Ishikawa (cell line): ENCODE results near the gene THRB.

Experiments
- CEBPB ChIP-seq: IDR thresholded peaks from 2 replicates; pipeline ENCODE4 v1.6.1; 2012
- CREB1 ChIP-seq: IDR thresholded peaks from 2 replicates; pipeline ENCODE4 v1.6.1; 2012; ENCODE audit warnings: low read depth
- EGR1 ChIP-seq: IDR thresholded peaks from 2 replicates; pipeline ENCODE4 v1.6.1; 2012
- EP300 ChIP-seq: IDR thresholded peaks from 2 replicates; pipeline ENCODE4 v1.6.1; 2012; ENCODE audit warnings: borderline replicate concordance
- FOXM1 ChIP-seq: IDR thresholded peaks from 2 replicates; pipeline ENCODE4 v1.6.1; 2012; ENCODE audit warnings: low read depth, borderline replicate concordance
- NFIC ChIP-seq: IDR thresholded peaks from 2 replicates; pipeline ENCODE4 v1.6.1; 2012
- RAD21 ChIP-seq: IDR thresholded peaks from 2 replicates; pipeline ENCODE4 v1.6.1; 2012; ENCODE audit warnings: low read depth
- TAF1 ChIP-seq: IDR thresholded peaks from 2 replicates; pipeline ENCODE4 v1.6.1; 2012; ENCODE audit warnings: low read depth, mild to moderate bottlenecking
- TCF12 ChIP-seq: IDR thresholded peaks from 2 replicates; pipeline ENCODE4 v1.6.1; 2012; ENCODE audit warnings: low read depth
- TEAD4 ChIP-seq: IDR thresholded peaks from 2 replicates; pipeline ENCODE4 v1.6.1; 2012
- YY1 ChIP-seq: IDR thresholded peaks from 2 replicates; pipeline ENCODE4 v1.6.1; 2012; ENCODE audit warnings: low read depth
- ZBTB7A ChIP-seq: IDR thresholded peaks from 2 replicates; pipeline ENCODE4 v1.6.1; 2012; ENCODE audit warnings: low read depth
- TF ChIP-seq, protein P1 (sequence below): IDR thresholded peaks from 2 replicates; pipeline ENCODE4 v1.6.1; 2012
- TF ChIP-seq, protein P2 (sequence below): IDR thresholded peaks from 2 replicates; pipeline ENCODE4 v1.6.1; 2012
- TF ChIP-seq, protein P3 (sequence below): IDR thresholded peaks from 2 replicates; pipeline ENCODE4 v1.6.1; 2012; ENCODE audit warnings: low read depth, mild to moderate bottlenecking

Gene THRB

DNA sequence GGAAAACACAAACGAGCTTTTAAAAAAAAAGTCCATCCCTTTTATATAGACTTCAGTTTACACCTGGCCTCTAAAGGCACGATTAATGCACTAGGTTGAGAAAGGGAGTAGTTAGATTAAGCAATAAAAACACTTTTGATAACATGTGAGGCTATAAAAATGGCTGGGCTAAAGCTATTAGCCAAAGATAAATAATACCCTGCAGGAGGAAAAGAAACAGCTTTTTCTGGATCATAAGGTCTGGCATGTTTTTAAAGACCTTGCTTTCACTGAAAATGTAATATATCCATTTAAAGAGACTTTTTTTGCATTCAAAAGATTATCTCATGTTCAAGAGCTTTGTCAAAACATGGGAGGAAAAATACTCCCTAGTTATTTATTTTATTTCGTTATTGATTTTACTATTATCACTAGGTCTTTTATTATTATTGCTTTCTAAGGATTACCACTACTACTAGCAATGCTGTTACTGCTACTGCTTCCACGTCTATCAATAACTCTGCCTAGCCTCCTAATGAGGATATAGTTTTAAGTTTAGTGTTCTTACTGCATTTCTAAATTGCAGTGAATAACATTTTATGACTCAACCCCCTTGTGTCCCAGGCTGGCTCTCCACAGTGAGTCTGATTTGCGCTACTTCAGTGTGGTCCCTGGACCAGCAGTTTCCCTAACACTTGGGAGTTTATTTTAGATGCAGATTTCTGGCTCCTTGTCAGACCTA lies 93.4 kb downstream of the THRB start:
- TF ChIP-seq ZBTB7A (no peak), TEAD4 (no peak), EP300 (no peak), TCF12 (no peak), CREB1 (no peak), EGR1 (no peak), RAD21 (no peak), CEBPB (no peak), YY1 (no peak), NFIC (no peak)
- TF ChIP-seq, protein P1, sequence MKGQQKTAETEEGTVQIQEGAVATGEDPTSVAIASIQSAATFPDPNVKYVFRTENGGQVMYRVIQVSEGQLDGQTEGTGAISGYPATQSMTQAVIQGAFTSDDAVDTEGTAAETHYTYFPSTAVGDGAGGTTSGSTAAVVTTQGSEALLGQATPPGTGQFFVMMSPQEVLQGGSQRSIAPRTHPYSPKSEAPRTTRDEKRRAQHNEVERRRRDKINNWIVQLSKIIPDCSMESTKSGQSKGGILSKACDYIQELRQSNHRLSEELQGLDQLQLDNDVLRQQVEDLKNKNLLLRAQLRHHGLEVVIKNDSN = no peak
- TF ChIP-seq, protein P2, sequence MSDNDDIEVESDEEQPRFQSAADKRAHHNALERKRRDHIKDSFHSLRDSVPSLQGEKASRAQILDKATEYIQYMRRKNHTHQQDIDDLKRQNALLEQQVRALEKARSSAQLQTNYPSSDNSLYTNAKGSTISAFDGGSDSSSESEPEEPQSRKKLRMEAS = no peak

DNA sequence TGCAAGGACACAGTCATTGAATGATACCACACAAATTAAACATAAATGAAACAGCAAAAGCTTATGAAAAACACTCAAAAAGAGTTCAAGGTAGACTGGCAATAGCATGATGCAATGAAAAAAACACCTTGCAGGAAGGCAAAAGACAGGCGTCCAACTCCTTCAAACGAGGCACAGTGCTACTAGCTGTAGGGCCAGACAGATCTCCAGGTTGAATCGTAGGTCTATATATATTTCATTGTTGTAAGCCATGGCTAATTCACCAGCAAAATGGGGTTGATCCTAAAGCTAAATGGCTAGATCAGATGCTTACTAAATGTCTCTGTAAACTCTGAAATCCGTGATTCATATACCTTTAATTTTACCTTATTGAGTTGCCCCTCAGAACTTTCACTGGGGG lies 94.2 kb downstream of the THRB start:
- TF ChIP-seq TCF12 (no peak), ZBTB7A (no peak), FOXM1 (no peak), CREB1 (no peak), RAD21 (no peak), EGR1 (no peak), TEAD4 (no peak), NFIC (no peak), TAF1 (no peak), YY1 (no peak), EP300 (no peak), CEBPB (no peak)
- TF ChIP-seq, protein P1 = no peak
- TF ChIP-seq, protein P2 = no peak
- TF ChIP-seq, protein P3, sequence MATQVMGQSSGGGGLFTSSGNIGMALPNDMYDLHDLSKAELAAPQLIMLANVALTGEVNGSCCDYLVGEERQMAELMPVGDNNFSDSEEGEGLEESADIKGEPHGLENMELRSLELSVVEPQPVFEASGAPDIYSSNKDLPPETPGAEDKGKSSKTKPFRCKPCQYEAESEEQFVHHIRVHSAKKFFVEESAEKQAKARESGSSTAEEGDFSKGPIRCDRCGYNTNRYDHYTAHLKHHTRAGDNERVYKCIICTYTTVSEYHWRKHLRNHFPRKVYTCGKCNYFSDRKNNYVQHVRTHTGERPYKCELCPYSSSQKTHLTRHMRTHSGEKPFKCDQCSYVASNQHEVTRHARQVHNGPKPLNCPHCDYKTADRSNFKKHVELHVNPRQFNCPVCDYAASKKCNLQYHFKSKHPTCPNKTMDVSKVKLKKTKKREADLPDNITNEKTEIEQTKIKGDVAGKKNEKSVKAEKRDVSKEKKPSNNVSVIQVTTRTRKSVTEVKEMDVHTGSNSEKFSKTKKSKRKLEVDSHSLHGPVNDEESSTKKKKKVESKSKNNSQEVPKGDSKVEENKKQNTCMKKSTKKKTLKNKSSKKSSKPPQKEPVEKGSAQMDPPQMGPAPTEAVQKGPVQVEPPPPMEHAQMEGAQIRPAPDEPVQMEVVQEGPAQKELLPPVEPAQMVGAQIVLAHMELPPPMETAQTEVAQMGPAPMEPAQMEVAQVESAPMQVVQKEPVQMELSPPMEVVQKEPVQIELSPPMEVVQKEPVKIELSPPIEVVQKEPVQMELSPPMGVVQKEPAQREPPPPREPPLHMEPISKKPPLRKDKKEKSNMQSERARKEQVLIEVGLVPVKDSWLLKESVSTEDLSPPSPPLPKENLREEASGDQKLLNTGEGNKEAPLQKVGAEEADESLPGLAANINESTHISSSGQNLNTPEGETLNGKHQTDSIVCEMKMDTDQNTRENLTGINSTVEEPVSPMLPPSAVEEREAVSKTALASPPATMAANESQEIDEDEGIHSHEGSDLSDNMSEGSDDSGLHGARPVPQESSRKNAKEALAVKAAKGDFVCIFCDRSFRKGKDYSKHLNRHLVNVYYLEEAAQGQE = no peak

DNA sequence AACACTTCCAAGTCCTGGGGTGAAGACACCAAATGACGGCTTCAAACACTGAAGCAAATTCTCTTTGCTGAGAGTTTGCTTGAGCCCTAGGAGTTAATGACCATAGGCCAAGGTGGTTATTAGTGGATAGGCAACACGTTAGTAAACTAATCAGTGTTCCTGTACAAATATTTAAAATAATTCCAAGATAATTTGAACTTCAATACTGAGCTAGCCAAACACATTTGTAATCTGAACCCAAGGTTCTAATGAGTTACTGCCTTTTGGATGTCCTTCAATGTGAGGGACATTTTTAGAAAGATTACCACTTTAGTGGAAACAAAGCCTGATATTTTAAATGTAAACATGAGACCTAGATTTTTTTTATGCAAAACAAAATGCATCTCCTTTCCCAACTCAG lies 94.6 kb downstream of the THRB start:
- TF ChIP-seq, protein P2 = no peak
- TF ChIP-seq EP300 (no peak), TEAD4 (no peak), TCF12 (no peak), NFIC (no peak), ZBTB7A (no peak), RAD21 (no peak), CREB1 (no peak), TAF1 (no peak), CEBPB (no peak), EGR1 (no peak)
- TF ChIP-seq, protein P3 = no peak
- TF ChIP-seq, protein P1 = no peak

DNA sequence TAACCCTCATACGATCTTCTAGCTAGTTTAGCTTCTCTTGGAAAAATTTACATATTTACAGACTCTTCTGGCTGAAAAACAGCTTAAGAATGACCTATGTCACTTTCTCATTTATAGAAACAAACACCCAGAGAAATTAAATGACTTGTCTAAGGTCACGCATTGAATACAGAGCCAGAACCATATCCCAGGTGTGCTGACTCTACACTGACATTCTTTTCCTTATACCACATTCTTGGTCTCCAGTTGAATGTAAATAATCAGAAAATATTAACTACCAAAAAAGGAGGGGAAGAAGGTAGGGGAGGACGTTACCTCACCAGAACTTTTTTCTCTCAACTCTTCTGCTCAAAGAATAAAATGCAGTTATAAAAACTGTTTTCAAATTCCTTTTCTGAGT lies 95.0 kb downstream of the THRB start:
- TF ChIP-seq TAF1 (no peak), NFIC (no peak), CEBPB (no peak), ZBTB7A (no peak), EGR1 (no peak), TEAD4 (no peak), FOXM1 (no peak), RAD21 (no peak), EP300 (no peak), CREB1 (no peak), TCF12 (no peak), YY1 (no peak)
- TF ChIP-seq, protein P3 = no peak
- TF ChIP-seq, protein P1 = no peak
- TF ChIP-seq, protein P2 = no peak
